ENCODE measurements around the gene MSX2. TPM values are rescaled to one million over a fixed set of nuclear protein-coding genes. Genes with fewer than 3 reads are reported as not detected.

The MSX2 gene
- polyA plus RNA-seq (ENCODE audit: insufficient read length in 4 of 4), result 1 to 10 TPM in 1 of 4 donors, under 1 TPM in 3; 0.10 to 1.2 (median 0.76) TPM

GRCh38 chr5:174724484-174725260 lies at the start of gene MSX2:
Gene MSX2, plus strand, starts transcription at chr5:174724582. Its CDS starts 78 bp downstream, at chr5:174724660.
- peak; percentile 64 to 79 (median 72) for DNase-seq (ENCODE audit: low read depth in 4 of 4, low spot score in 3 of 4)

- no peak for DNase-seq (ENCODE audit: low read depth in 4 of 4, low spot score in 3 of 4)
These were observed 49.3 kb upstream of the MSX2 start for GRCh38 chr5:174675110-174675509.

GRCh38 chr5:174675916-174676315 lies 48.5 kb upstream of the MSX2 start:
- DNase-seq (ENCODE audit: low read depth in 4 of 4, low spot score in 3 of 4), result no peak

GRCh38 chr5:174678107-174678506 lies 46.3 kb upstream of the MSX2 start:
- DNase-seq (ENCODE audit: low read depth in 4 of 4, low spot score in 3 of 4), result no peak

GRCh38 chr5:174680901-174681565 lies 43.3 kb upstream of the MSX2 start:
- DNase-seq (ENCODE audit: low read depth in 4 of 4, low spot score in 3 of 4), result no peak

- DNase-seq (ENCODE audit: low read depth in 4 of 4, low spot score in 3 of 4), result no peak
These were observed 36.9 kb upstream of the MSX2 start for GRCh38 chr5:174687503-174687902.

GRCh38 chr5:174688441-174689354 lies 35.7 kb upstream of the MSX2 start:
- no peak for DNase-seq (ENCODE audit: low read depth in 4 of 4, low spot score in 3 of 4)

- DNase-seq (ENCODE audit: low read depth in 4 of 4, low spot score in 3 of 4), result no peak
These were observed 34.1 kb upstream of the MSX2 start for GRCh38 chr5:174690271-174690670.

- no peak for DNase-seq (ENCODE audit: low read depth in 4 of 4, low spot score in 3 of 4)
These were observed 32.0 kb upstream of the MSX2 start for GRCh38 chr5:174692381-174692780.

- DNase-seq (ENCODE audit: low read depth in 4 of 4, low spot score in 3 of 4), result no peak
These were observed 31.4 kb upstream of the MSX2 start for GRCh38 chr5:174692982-174693422.

- DNase-seq (ENCODE audit: low read depth in 4 of 4, low spot score in 3 of 4), result no peak
These were observed 30.5 kb upstream of the MSX2 start for GRCh38 chr5:174693697-174694385.

GRCh38 chr5:174694611-174695010 lies 29.8 kb upstream of the MSX2 start:
- DNase-seq (ENCODE audit: low read depth in 4 of 4, low spot score in 3 of 4), result no peak

- DNase-seq (ENCODE audit: low read depth in 4 of 4, low spot score in 3 of 4), result no peak
These were observed 26.2 kb upstream of the MSX2 start for GRCh38 chr5:174698156-174698555.

- DNase-seq (ENCODE audit: low read depth in 4 of 4, low spot score in 3 of 4), result no peak
These were observed 25.3 kb upstream of the MSX2 start for GRCh38 chr5:174699131-174699530.

- no peak for DNase-seq (ENCODE audit: low read depth in 4 of 4, low spot score in 3 of 4)
These were observed 17.3 kb upstream of the MSX2 start for GRCh38 chr5:174706997-174707572.

- no peak for DNase-seq (ENCODE audit: low read depth in 4 of 4, low spot score in 3 of 4)
These were observed 16.7 kb upstream of the MSX2 start for GRCh38 chr5:174707671-174708070.

- no peak for DNase-seq (ENCODE audit: low read depth in 4 of 4, low spot score in 3 of 4)
These were observed 15.7 kb upstream of the MSX2 start for GRCh38 chr5:174708476-174709207.

- DNase-seq (ENCODE audit: low read depth in 4 of 4, low spot score in 3 of 4), result no peak
These were observed 9.6 kb upstream of the MSX2 start for GRCh38 chr5:174714751-174715150.

- no peak for DNase-seq (ENCODE audit: low read depth in 4 of 4, low spot score in 3 of 4)
These were observed 8.6 kb upstream of the MSX2 start for GRCh38 chr5:174715804-174716203.
